ENCODE measurements around the gene B2M.

Gene B2M

DNA sequence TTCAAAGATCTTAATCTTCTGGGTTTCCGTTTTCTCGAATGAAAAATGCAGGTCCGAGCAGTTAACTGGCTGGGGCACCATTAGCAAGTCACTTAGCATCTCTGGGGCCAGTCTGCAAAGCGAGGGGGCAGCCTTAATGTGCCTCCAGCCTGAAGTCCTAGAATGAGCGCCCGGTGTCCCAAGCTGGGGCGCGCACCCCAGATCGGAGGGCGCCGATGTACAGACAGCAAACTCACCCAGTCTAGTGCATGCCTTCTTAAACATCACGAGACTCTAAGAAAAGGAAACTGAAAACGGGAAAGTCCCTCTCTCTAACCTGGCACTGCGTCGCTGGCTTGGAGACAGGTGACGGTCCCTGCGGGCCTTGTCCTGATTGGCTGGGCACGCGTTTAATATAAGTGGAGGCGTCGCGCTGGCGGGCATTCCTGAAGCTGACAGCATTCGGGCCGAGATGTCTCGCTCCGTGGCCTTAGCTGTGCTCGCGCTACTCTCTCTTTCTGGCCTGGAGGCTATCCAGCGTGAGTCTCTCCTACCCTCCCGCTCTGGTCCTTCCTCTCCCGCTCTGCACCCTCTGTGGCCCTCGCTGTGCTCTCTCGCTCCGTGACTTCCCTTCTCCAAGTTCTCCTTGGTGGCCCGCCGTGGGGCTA, at the start of gene B2M, which contains the start of gene PATL2:
TSS of gene B2M (plus strand) at position 422 of the 647 bp plus-strand sequence. CDS start at position 452, 30 bp downstream.
TSS of gene PATL2 (minus strand) at position 228 of the 647 bp plus-strand sequence. CDS start 34,833 bp downstream, outside the sequence.
- H3K27me3 Mint-ChIP-seq: no peaks in the 10 kb centered on the region
- no peaks in the 10 kb centered on the region for H3K9me3 Mint-ChIP-seq
- H3K36me3 Mint-ChIP-seq: peaks cover 69% of the 10 kb centered on the region
- H3K27ac Mint-ChIP-seq: peak within 1 kb of the TSS; percentile 100
- H3K4me1 Mint-ChIP-seq: peaks cover 40% of the 10 kb centered on the region
- peak; percentile 92 for ATAC-seq
- H3K4me3 Mint-ChIP-seq: peak within 1 kb of the TSS; percentile 98

DNA sequence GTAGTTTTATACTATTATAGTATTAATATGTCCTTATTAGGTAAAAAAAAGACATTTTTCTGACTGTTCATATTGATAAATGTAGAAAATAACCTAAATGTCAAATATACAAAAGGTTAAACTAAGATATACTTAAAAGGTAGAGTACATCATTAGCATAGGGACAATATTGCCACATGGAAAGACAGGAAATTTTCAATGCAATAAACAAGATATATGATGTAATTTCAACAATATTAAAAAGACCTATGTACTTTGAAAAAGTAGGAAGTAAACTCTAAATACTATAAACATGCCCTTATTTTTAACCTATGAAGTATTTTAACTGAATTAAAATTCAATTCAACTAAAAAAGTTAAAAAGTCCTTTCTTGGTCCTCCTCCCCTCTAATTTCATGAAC, 49.7 kb upstream of the B2M start:
- H3K27me3 Mint-ChIP-seq: no peaks in the 10 kb centered on the region
- peak overlapping the region; percentile 64 for H3K4me3 Mint-ChIP-seq
- no peaks in the 10 kb centered on the region for H3K9me3 Mint-ChIP-seq
- ATAC-seq: no peak
- H3K36me3 Mint-ChIP-seq: peaks cover 9% of the 10 kb centered on the region
- peaks cover 31% of the 10 kb centered on the region for H3K4me1 Mint-ChIP-seq
- H3K27ac Mint-ChIP-seq: peak overlapping the region; percentile 95

DNA sequence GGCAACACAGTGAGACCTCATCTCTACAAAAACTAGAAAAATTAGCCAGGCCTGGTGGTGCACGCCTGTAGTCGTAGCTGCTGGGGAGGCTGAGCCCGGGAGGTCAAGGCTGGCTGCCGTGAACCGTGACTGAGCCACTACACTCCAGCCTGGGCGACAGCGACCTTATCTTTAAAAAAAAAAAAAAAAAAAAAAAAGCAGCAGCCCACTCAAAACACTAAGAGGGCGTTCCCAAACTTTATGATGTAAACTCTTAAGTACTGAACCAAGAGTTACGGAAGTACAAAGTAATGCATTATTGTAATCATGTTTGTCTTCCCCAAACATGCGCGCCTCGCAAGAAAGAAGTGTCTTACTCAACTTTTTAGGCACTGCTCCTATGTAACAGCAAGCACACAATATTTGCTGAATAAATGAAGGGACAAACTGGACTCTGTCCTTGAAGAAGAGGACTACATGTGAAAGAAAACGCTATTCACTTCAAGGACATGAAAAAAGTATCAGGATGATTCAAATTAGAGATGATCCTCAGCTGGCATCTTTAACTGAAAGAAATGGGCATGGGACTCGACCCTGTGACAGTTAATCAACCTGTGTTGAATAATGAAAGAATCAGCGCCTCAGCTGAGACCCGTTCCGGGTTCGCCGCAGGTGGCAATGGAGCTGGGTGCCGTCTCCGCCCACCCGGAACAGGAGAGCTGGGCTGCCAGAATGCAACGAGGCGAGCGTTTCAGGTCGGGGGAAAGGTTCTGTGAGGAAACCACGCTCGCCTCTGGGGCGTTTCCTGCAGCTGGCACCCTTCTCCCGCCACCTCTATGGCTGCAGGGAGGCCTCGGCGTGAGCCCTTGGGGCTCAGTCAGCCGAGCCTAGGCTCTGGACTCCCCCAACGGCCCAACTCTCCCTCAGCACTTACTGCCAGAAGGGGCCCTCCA, 48.6 kb upstream of the B2M start:
- H3K4me3 Mint-ChIP-seq: peak overlapping the region; percentile 91
- peaks cover 40% of the 10 kb centered on the region for H3K4me1 Mint-ChIP-seq
- H3K27me3 Mint-ChIP-seq: no peaks in the 10 kb centered on the region
- H3K36me3 Mint-ChIP-seq: peaks cover 8% of the 10 kb centered on the region
- peak; percentile 84 for ATAC-seq
- peak overlapping the region; percentile 95 for H3K27ac Mint-ChIP-seq
- no peaks in the 10 kb centered on the region for H3K9me3 Mint-ChIP-seq

DNA sequence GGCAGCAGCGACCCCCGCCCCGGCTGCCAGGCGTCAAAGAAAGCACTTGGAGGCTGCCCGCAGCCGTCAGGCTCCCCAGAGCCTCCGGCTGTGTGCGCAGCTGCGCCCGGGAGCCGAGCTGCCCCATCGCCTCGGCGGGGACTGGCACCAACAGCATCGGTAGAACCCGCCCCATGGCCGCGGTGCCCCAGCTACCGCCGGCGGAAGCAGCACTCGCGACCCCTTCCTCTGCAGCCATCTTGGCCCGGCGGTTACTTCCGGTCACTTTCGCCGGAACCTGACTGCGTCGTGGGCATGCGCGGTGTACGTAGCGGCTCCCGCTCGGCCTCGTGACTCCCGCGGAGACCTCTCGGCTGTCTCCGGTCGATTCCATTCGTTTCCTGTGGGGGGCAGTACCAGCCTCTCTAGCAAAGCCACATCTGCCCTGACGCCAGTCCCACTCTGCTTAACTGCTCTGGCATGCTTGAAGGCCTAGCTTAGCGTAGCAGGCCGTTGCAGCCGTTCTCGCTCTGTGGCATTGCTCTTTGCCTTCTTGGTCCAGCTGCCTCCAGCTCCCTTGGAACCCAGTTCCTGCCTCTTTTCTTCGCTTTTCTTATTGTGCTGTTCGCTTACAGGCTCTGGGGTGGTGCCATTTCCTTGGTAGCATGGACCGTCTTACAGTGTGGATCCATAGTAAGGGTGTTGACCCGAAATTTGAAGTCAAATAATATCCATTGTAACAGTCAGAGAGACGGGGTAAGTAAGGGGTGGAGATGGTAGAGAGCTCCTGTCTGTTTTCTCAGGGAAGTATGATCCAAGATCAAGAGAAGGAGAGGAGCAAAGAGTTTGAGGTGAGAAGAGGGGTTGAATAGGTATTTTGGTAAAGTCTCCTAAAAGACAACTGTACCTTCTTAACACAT, 47.7 kb upstream of the B2M start, which contains the start of gene SPG11:
TSS of gene SPG11 (minus strand) at position 253 of the 899 bp plus-strand sequence. CDS start at position 238, 15 bp downstream.
- Mint-ChIP-seq H3K4me1 (peaks cover 49% of the 10 kb centered on the region), H3K9me3 (no peaks in the 10 kb centered on the region), H3K27ac (peak within 1 kb of the TSS; percentile 95), H3K4me3 (peak within 1 kb of the TSS; percentile 91), H3K36me3 (peaks cover 7% of the 10 kb centered on the region), H3K27me3 (no peaks in the 10 kb centered on the region)
- peak; percentile 94 for ATAC-seq

DNA sequence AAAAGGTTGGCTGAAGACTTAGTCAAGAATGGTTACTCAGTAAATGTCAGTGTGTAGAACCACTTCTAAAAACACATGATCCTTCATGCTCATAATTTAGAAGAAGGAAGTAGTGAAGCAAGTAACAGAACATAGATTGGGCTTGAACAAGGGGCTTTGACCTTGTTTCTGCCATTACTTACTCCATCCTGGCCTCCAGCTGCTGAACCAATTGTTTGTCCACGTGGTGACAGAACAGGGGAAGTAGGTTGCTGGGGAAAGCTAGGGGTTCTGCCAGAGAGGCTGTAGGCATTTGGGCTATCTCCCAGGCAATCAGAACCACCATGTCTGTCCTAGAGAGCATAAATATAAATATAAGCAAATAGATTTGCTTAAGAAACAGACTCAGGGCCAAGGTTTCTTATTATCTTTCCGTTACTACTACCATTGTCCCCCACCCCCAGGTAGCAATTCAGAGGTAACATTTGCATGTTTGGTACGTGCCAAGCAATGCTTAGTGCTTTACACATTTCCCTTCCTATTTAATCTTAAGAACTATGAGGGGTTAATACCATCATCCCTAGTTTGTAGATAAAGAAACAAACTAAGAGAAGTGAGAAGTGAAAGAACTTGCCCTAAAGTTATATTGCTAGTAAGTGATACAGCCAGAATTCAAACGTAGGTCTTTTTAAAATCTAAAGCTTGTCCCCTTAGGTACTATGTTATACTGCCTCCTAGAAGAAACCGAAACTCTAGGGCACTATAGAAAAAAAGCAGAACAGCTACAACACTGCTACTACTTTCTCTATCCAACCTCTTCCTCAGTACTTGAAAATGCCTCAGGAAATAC, 44.9 kb upstream of the B2M start:
- Mint-ChIP-seq H3K27me3 (no peaks in the 10 kb centered on the region), H3K36me3 (no peaks in the 10 kb centered on the region)

DNA sequence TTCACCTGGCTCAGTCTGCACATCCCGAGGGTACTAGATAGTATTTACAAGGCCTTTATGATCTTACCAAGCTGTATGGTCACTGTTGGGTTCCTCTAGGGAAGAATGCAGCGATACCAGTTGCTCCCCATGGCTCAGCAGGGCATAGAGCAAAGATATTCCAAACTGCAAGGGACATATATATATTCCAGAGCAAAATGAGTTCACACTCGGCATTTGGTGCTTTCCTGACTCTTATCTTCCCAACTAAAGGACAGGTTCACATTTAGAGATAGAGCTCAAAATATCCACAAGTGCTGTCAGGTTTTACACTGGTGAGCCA, 44.3 kb upstream of the B2M start:
- Mint-ChIP-seq H3K4me1 (peaks cover 76% of the 10 kb centered on the region), H3K4me3 (peak overlapping the region; percentile 66), H3K36me3 (peaks cover 1% of the 10 kb centered on the region), H3K9me3 (no peaks in the 10 kb centered on the region), H3K27me3 (no peaks in the 10 kb centered on the region), H3K27ac (peak overlapping the region; percentile 93)
- ATAC-seq: no peak

More for the DNA sequence above, 44.9 kb upstream of the B2M start:
- ATAC-seq: no peak
- Mint-ChIP-seq H3K27ac (peak overlapping the region; percentile 93), H3K4me1 (peaks cover 70% of the 10 kb centered on the region), H3K9me3 (no peaks in the 10 kb centered on the region), H3K4me3 (peak overlapping the region; percentile 66)

DNA sequence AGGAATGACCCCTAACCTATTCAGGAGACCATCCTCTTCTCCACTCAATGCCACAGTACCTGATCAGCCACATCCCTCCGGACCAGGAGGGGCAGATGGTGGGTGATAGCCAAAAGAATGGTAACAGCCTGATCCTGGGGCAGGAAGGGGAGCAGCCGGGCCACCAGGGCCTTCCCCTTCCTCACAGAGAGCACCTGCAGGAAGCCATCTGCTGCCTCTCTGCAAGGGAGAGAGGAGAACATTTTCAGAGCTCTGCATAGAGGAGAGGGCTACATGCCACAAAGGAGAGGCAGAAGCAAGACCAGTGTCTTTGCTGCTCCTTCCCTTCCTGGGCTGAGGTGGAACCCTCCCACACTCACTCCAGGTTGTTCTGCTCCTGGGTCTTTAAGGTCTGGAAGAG, 42.4 kb upstream of the B2M start:
- H3K4me3 Mint-ChIP-seq: no peak overlapping the region
- no peaks in the 10 kb centered on the region for H3K27me3 Mint-ChIP-seq
- peaks cover 89% of the 10 kb centered on the region for H3K4me1 Mint-ChIP-seq
- no peak for ATAC-seq
- H3K9me3 Mint-ChIP-seq: peaks cover 2% of the 10 kb centered on the region
- H3K27ac Mint-ChIP-seq: peak overlapping the region; percentile 93
- H3K36me3 Mint-ChIP-seq: peaks cover 6% of the 10 kb centered on the region

DNA sequence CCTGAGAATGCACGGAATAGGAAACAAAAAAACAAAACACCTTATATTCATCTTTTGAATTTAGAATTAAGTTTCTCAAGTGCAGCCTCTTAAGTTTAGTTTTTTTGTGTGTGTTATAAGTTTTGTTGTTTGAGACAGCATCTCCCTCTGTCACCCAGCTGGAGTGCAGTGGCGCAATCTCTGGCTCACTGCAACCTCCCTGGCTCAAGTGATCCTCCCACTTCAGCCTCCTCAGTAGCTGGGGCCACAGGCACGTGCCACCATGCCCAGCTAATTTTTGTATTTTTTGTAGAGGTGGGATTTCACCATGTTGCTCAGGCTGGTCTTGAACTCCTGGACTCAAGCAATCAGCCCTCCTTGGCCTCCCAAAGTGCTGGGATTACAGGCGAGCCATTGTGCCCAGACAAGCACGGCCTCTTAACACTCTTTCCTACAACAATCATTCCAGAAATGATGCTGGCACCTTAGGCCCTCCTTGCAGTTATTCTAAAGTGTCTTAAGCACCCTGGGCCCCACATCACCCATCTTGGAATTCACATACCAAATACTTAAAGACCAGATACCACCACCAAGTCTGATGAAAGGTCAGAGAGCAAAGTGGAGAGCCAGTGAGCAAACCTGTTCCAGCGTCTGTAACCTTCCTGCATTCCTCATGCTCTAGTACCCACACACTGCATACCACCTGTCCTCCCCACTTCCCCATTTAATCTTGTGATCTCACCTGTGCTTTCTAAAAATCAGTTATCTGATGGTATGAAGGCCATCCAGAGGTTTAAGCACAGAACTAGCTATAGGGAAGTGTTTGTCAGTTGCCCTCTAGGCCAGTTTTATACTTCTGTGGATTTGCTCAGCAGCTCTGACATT, 41.0 kb upstream of the B2M start:
- peak; percentile 78 for ATAC-seq
- Mint-ChIP-seq H3K9me3 (peaks cover 2% of the 10 kb centered on the region), H3K27me3 (no peaks in the 10 kb centered on the region), H3K27ac (peak overlapping the region; percentile 93), H3K4me3 (peak overlapping the region; percentile 34), H3K4me1 (peaks cover 87% of the 10 kb centered on the region), H3K36me3 (peaks cover 6% of the 10 kb centered on the region)

DNA sequence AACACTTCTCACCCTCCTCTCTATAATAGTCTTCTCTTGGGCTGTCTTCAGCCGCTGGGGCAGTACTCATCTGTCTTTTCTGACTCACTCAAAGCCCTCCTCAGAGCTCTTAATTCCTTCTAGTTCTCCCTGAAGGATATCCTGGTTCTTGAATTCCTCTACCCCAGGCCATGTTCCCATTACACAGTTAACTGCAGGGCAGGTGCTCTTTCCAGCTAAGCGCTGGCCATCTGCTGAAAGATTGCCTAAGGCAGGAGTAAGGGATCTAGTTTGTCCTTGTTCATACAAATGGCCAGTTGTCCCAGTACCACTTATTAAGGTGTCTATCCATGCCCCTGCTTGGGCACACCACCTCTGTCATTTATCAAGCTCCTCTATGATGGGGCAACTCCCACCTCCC, 37.7 kb upstream of the B2M start:
- Mint-ChIP-seq H3K9me3 (peaks cover 5% of the 10 kb centered on the region), H3K36me3 (peaks cover 6% of the 10 kb centered on the region), H3K27me3 (no peaks in the 10 kb centered on the region), H3K4me1 (peaks cover 81% of the 10 kb centered on the region), H3K4me3 (no peak overlapping the region), H3K27ac (peak overlapping the region; percentile 93)
- no peak for ATAC-seq

DNA sequence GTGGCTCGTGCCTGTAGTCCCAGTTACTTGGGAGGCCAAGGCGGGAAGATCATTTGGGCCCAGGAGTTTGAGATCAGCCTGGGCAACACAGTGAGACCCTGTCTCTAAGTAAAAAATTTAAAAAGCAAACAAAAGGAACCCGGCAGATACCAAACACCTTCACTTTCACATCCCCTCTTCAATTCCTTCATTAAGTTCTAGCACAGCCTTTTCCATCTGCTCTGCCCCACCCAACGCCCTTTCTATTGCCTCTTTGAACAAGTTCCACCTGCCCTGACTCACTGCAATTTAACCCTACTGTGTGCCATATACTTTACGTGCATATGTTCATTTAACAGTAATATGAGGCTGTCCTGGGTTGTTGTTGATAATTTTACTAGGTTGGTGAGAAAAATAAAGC, 35.4 kb upstream of the B2M start:
- H3K4me1 Mint-ChIP-seq: peaks cover 73% of the 10 kb centered on the region
- H3K27ac Mint-ChIP-seq: peak overlapping the region; percentile 91
- H3K27me3 Mint-ChIP-seq: no peaks in the 10 kb centered on the region
- peak; percentile 40 for ATAC-seq
- H3K36me3 Mint-ChIP-seq: peaks cover 16% of the 10 kb centered on the region
- peak overlapping the region; percentile 62 for H3K4me3 Mint-ChIP-seq
- peaks cover 5% of the 10 kb centered on the region for H3K9me3 Mint-ChIP-seq

DNA sequence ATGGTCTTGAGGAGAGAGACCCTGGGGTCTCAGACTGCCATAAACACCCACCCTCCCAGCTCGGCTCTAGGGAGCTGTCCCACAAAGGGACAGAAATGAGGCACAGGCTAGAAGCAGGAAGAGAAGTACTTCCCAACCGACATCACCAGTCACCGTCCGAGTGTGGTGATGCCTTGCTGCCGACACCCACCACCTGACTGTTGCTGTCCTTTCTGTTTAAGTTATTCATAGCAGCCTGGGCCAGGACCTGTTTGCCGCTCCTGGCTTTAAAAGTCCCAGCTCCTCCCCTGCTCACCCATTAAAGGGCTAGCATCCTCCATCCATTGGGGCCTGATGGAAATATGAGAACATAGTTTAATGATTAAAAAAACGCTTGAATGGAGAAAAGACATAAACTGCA, 34.6 kb upstream of the B2M start:
- peak overlapping the region; percentile 91 for H3K27ac Mint-ChIP-seq
- peak; percentile 80 for ATAC-seq
- peaks cover 22% of the 10 kb centered on the region for H3K36me3 Mint-ChIP-seq
- peaks cover 5% of the 10 kb centered on the region for H3K9me3 Mint-ChIP-seq
- H3K4me1 Mint-ChIP-seq: peaks cover 72% of the 10 kb centered on the region
- H3K4me3 Mint-ChIP-seq: peak overlapping the region; percentile 58
- no peaks in the 10 kb centered on the region for H3K27me3 Mint-ChIP-seq

DNA sequence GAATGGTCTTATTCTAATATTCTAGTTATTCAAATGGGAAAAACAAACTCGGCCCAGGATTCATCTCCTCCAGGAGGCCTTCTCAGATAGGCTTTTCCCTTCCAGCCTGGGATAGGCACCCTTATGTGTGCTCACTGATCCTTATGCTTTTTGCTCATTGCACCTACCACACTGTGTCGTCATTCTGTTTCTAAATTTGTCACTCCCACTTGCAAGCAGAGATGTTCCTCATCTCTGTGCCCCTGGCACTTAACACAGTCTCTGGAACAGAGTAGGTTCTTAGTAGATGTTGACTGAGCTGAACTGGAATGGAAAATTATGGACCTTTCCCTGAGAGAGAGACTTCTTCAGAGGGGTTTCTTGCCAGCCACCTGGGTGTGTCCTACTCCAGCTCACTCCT, 29.1 kb upstream of the B2M start:
- no peak overlapping the region for H3K4me3 Mint-ChIP-seq
- no peaks in the 10 kb centered on the region for H3K27me3 Mint-ChIP-seq
- H3K4me1 Mint-ChIP-seq: peaks cover 68% of the 10 kb centered on the region
- ATAC-seq: no peak
- H3K36me3 Mint-ChIP-seq: peaks cover 50% of the 10 kb centered on the region
- H3K27ac Mint-ChIP-seq: peak overlapping the region; percentile 35
- H3K9me3 Mint-ChIP-seq: peaks cover 13% of the 10 kb centered on the region
